Cardiac muscle cell (in vitro differentiated cells and primary cell): ENCODE results near the gene ICAM1. TPM values are rescaled to one million over a fixed set of nuclear protein-coding genes. Genes with fewer than 3 reads are reported as not detected.

Source experiments
- DNase-seq, 2 donors: peaks; one replicate each; pipeline versions ENCODE4 v3.0.0 to v3.0.0-alpha.2; 2010 to 2017; ENCODE audit warnings: low read depth in 1 of 2, low spot score in 1 of 2
- H3K27ac ChIP-seq: fragments of 200-600 bp; sonication (generic); 2 replicates; pipeline ENCODE4 v1.5.1; 2016
- H3K27me3 ChIP-seq: fragments of 200-600 bp; sonication (generic); 2 replicates; pipeline ENCODE4 v1.6.0; 2016; ENCODE audit warnings: control low read depth
- H3K36me3 ChIP-seq: fragments of 200-600 bp; sonication (generic); 2 replicates; pipeline ENCODE4 v1.5.1; 2016; ENCODE audit warnings: control low read depth
- H3K4me1 ChIP-seq: fragments of 200-600 bp; sonication (generic); 2 replicates; pipeline ENCODE4 v1.8.1; 2017; ENCODE audit warnings: low read depth, mild to moderate bottlenecking, mixed run types
- H3K4me3 ChIP-seq: fragments of 200-600 bp; sonication (generic); 2 replicates; pipeline ENCODE4 v1.5.1; 2016; ENCODE audit warnings: mild to moderate bottlenecking
- H3K9me3 ChIP-seq: fragments of 200-600 bp; sonication (generic); 2 replicates; pipeline ENCODE4 v1.5.1; 2017; ENCODE audit warnings: low read depth, mild to moderate bottlenecking, control low read depth
- CTCF ChIP-seq: IDR thresholded peaks from 2 replicates; pipeline ENCODE4 v1.5.1; 2012; ENCODE audit warnings: low read depth, mild to moderate bottlenecking, low read length
- polyA plus RNA-seq: library from polyadenylated mRNA; unstranded; fragments of >200 nt; fragmentation: Nextera tagmentation; extraction: Ambion mirVana; gene quantifications from 2 replicates; pipeline ENCODE4 v1.2.1, GENCODE V29; 2016
- total RNA-seq: library from RNA; depleted of rRNA; stranded (reverse); fragments of >200 nt; gene quantifications from 2 replicates; pipeline ENCODE4 v1.2.3, GENCODE V29; 2016

The ICAM1 gene
- total and polyA plus RNA-seq, 2 experiments from 2014 or later: 0.57 to 0.77 TPM

GRCh38 chr19:10295305-10295846, 24.5 kb downstream of the ICAM1 start:
- Histone ChIP-seq H3K36me3 (no peaks in the 10 kb centered on the region), H3K9me3 (no peaks in the 10 kb centered on the region), H3K27me3 (peaks cover 67% of the 10 kb centered on the region), H3K4me3 (no peak overlapping the region), H3K27ac (no peak overlapping the region), H3K4me1 (no peaks in the 10 kb centered on the region)
- peak; percentile 47 to 56 for DNase-seq
- peak; percentile 27 for TF ChIP-seq CTCF

GRCh38 chr19:10295847-10296591, 25.1 kb downstream of the ICAM1 start:
- Histone ChIP-seq H3K4me1 (no peaks in the 10 kb centered on the region), H3K27me3 (peaks cover 61% of the 10 kb centered on the region), H3K27ac (no peak overlapping the region), H3K36me3 (no peaks in the 10 kb centered on the region), H3K4me3 (no peak overlapping the region), H3K9me3 (no peaks in the 10 kb centered on the region)
- DNase-seq: peak in 1 of 2 donors; percentile 49
- TF ChIP-seq CTCF: no peak

- TF ChIP-seq CTCF: no peak
- no peaks in the 10 kb centered on the region for H3K4me1 ChIP-seq
- no peak for DNase-seq
- H3K27me3 ChIP-seq: peaks cover 24% of the 10 kb centered on the region
- no peak overlapping the region for H3K27ac ChIP-seq
- H3K9me3 ChIP-seq: no peaks in the 10 kb centered on the region
- H3K4me3 ChIP-seq: no peak overlapping the region
- no peaks in the 10 kb centered on the region for H3K36me3 ChIP-seq
Measured at GRCh38 chr19:10299545-10300458, 28.9 kb downstream of the ICAM1 start.

GRCh38 chr19:10305139-10305806, 34.4 kb downstream of the ICAM1 start:
- TF ChIP-seq CTCF: no peak
- H3K4me3 ChIP-seq: no peak overlapping the region
- no peaks in the 10 kb centered on the region for H3K9me3 ChIP-seq
- H3K27me3 ChIP-seq: no peaks in the 10 kb centered on the region
- no peak overlapping the region for H3K27ac ChIP-seq
- DNase-seq: peak in 1 of 2 donors; percentile 47
- H3K36me3 ChIP-seq: no peaks in the 10 kb centered on the region
- H3K4me1 ChIP-seq: no peaks in the 10 kb centered on the region

- no peak overlapping the region for H3K4me3 ChIP-seq
- H3K4me1 ChIP-seq: no peaks in the 10 kb centered on the region
- H3K9me3 ChIP-seq: no peaks in the 10 kb centered on the region
- no peaks in the 10 kb centered on the region for H3K27me3 ChIP-seq
- no peak overlapping the region for H3K27ac ChIP-seq
- DNase-seq: no peak
- H3K36me3 ChIP-seq: no peaks in the 10 kb centered on the region
- TF ChIP-seq CTCF: no peak
Measured at GRCh38 chr19:10306327-10306726, 35.4 kb downstream of the ICAM1 start.
